Measurements from ENCODE around the gene ALS2CL. TPM values are rescaled to one million over a fixed set of nuclear protein-coding genes. Genes with fewer than 3 reads are reported as not detected.

The ALS2CL gene
- total RNA-seq, 1 experiment from 2014 or later = 0.25 TPM

DNA sequence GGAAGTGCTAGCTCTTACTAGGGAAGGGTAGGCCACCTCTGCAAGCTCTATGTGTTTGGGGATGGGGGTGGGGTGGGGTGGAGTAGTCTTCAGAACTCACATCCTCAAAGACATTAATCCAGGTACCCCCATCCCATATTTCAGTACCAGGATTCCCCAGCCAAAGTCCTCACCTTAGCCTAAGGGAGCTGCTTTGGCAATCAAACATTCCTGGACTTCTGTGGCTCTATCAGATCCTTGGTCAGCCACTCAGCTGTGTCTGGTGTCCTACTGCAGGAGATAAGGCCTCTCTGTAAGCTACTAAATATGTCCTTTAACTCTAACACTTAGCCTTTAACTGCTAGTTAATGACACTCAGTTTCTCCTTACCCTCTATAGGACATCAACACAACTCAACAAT lies 54.3 kb downstream of the ALS2CL start:
- no peak for DNase-seq (ENCODE audit: low spot score)

- DNase-seq (ENCODE audit: low spot score) = no peak
These were observed 58.6 kb downstream of the ALS2CL start for GRCh38 chr3:46634856-46635255.

- DNase-seq (ENCODE audit: low spot score) = no peak
These were observed 60.7 kb downstream of the ALS2CL start for GRCh38 chr3:46632792-46633191.

- DNase-seq (ENCODE audit: low spot score) = peak; percentile 14
These were observed 63.6 kb downstream of the ALS2CL start for GRCh38 chr3:46629551-46630517.

DNA sequence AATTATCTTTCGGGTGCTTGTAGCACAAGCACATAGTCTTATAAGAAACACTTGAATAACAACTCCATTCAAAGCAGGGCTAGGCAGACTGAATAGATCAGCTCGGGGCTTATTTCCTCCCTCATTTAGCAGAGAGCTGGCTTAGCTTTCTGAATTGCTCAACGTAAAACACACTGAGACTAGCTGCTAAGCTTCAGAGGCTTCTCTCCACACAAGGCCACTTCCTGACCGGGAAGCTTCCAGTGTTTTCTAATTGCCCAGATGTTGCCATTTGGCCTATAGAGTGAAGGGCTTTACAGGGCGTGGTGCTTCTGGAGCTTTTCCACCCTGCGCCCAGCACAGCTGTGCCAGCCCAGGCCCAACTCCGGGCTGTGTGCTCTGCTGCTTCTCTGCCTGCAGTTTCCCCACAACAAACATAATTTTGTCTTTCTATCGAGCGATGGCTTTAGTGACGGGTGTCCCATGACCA lies 64.5 kb downstream of the ALS2CL start:
- DNase-seq (ENCODE audit: low spot score) = no peak

DNA sequence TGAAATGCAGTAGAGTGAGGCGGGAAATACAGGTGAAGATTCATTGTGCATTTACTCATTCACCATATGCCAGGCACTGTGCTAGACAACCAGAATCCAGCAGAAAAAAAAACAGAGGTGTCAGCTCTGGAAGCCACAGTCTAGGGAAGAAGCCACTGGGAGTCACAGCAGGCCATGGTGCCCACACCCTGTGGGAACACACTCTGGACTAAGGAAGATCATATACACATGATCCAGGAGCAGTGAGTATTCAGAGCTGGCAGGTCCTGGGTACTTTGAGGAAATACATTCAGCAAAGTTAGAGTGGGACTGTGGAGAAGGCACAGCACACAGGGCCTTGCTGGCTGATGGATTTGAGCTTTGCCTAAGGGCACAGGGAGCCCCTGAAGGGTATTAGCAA lies 66.4 kb downstream of the ALS2CL start:
- no peak for DNase-seq (ENCODE audit: low spot score)

DNA sequence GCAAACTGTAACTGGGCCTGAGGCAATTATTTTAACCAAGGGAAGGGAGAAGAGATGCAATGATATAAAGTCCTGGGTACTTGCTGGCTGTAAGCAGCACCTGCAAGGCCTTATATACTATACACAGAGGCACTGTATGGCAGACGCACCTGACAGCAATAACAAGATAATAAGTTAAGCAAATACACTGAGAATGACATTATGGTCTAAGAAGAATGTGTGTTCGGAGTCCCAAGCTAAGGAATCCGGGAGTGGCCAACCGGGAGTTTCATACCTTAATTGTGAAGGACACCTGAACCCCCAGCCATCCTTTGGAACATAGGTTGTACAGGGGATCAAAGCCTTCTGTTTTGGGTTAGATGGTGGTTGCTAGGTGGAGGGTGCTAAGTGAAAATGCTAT lies 67.4 kb downstream of the ALS2CL start:
- no peak for DNase-seq (ENCODE audit: low spot score)

- DNase-seq (ENCODE audit: low spot score) = no peak
These were observed 68.4 kb downstream of the ALS2CL start for GRCh38 chr3:46624975-46625490.

- DNase-seq (ENCODE audit: low spot score) = no peak
These were observed 68.9 kb downstream of the ALS2CL start for GRCh38 chr3:46624533-46624932.

DNA sequence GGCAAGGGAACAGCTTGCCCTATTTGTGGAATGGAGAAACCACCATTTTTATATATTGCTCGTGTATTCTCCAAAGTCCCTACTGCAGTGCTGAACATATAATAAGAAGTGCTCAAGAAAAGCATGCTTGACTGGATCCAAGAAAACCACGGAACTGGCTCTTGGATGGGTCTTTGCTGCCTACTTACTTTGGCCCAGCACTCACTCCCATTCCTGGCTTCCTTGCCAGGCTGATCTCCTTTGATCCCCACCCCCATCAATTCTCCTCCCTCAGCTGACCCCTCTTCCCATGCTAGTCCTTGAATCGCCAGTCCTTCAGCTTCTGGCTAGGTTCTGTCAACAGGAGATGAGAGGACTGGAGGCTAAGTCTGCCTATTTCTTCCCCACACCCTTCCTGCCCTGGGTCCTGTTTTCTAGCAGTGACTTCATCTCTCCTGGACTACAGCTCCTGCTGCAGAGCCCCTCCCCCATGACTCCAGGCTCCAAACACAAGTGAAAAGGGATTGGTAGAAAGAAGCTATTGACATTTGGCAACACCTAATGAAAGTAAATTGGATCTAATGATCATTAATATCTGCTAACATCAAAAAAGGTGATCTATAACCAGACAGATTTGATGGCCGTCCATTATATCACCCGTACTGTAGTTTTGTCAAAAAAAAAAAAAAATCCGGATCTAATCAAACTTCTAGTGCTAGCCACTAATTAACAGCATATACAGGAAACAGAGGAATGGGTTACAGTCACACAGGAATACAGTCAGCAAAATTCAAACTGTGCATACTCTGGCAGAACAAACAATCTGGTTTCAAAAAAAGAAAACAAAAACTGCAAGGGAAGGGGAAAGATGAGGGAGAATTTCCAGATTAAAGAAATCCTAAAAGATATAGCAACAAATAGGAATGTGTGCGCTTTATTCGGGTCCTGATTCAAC lies 73.4 kb downstream of the ALS2CL start:
- no peak for DNase-seq (ENCODE audit: low spot score)

Other genes with a start within 250 kb of the ALS2CL start
- not detected in 2 replicates for gene LTF, start 228.8 kb downstream of the ALS2CL start, total RNA-seq (2014; rRNA removed; shearing (Covaris generic))
- gene RTP3, start 195.7 kb downstream of the ALS2CL start, total RNA-seq (2014; rRNA removed; shearing (Covaris generic)) = 0.06 and 0.41 TPM in 2 replicates
- gene LRRC2, start 127.4 kb downstream of the ALS2CL start, total RNA-seq (2014; rRNA removed; shearing (Covaris generic)) = 0.04 TPM in 1 of 2 replicates, not detected in the other
- not detected in 2 replicates for gene FAM240A, start 81.2 kb downstream of the ALS2CL start, total RNA-seq (2014; rRNA removed; shearing (Covaris generic))
- not detected in 2 replicates for gene TMIE, start 7.7 kb upstream of the ALS2CL start, total RNA-seq (2014; rRNA removed; shearing (Covaris generic))
- not detected in 2 replicates for gene PRSS50, start 24.2 kb upstream of the ALS2CL start, total RNA-seq (2014; rRNA removed; shearing (Covaris generic))
- not detected in 2 replicates for gene MYL3, start 169.8 kb upstream of the ALS2CL start, total RNA-seq (2014; rRNA removed; shearing (Covaris generic))
- 0.43 TPM in 1 of 2 replicates, not detected in the other for gene PTH1R, start 184.0 kb upstream of the ALS2CL start, total RNA-seq (2014; rRNA removed; shearing (Covaris generic))

Data from H4 (cell line).